Ovary (tissue), 3 donors: ENCODE measurements around the gene IFT81.

Experiments
- CTCF ChIP-seq, 3 donors: fragments of 450-650 bp in 2 of 3; fragments of 200-600 bp in 1 of 3; IDR thresholded peaks; one replicate each; pipeline versions ENCODE4 v1.5.1 to v1.8.0; 2016 to 2022; ENCODE audit warnings: antibody characterized with exemption in 3 of 3, mild to moderate bottlenecking in 1 of 3
- EP300 ChIP-seq: sonication (generic); formaldehyde crosslinking; IDR thresholded peaks from one replicate; pipeline ENCODE4 v1.6.1; 2017; ENCODE audit warnings: antibody characterized with exemption
- POLR2A ChIP-seq: fragments of 450-650 bp; IDR thresholded peaks from one replicate; pipeline ENCODE4 v1.6.1; 2017; ENCODE audit warnings: antibody characterized with exemption, mild to moderate bottlenecking, moderate library complexity
- donor health status: DM: no; HTN: no; CAD: no.

DNA sequence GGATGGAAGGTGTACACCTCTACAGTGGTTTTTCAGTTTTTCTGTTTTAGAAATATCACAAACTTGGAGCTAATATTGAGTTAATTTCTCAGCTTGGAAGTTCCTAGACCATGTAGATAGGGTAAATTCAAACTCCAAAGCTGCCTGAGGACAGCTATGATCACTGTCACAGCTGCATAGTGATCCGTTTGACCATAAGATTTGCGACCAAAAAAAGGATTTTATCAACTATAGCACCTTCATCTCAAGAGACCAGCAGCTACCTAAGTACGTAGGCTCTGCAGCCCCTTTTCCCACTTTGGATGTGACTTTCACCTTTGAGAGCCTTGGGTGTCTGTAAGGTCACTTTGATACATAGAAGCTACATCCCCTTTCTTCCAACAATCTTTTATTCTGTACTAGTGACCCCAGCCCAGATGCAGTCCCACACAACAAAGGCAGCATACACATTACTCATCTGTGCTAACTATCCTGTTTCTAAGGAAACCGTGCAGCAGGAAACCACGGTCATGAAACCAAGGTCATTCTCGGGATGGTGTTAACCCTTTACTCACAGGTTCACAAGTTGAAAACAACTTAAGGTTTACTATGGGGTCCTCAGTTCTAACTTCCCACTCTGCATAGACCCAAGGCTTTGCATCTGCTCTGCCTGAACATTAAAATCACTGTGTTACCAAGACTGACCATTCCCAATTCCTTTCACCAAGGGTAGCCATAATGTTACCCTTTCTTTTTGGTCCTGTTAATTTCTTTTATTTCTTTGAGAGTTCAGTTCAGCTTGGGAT, 75.4 kb downstream of the IFT81 start:
- TF ChIP-seq POLR2A: no peak
- no peak for TF ChIP-seq EP300
- TF ChIP-seq CTCF (IDR thresholded peaks at IDR 0.05): no peak
